NCI-H524 (cell line): ENCODE measurements around the gene LRIT3.

Experiments
- DNase-seq, 2 experiments: peaks; one replicate each; lab custom pipeline; 2025; lab: John Stamatoyannopoulos, UW

The LRIT3 gene

GRCh38 chr4:109910256-109910655 is 62.3 kb downstream of the LRIT3 start:
- no peak for DNase-seq

- DNase-seq: no peak
Observed at GRCh38 chr4:109912706-109913595, 65.0 kb downstream of the LRIT3 start, which contains the start of gene EGF. EGF (plus strand) TSS chr4:109912883; CDS start chr4:109913336, 453 bp downstream.

GRCh38 chr4:109913596-109914241 is 65.8 kb downstream of the LRIT3 start:
- DNase-seq: peak in 1 of 2 experiments; percentile 0

GRCh38 chr4:109914322-109914721 is 66.4 kb downstream of the LRIT3 start:
- DNase-seq: no peak

- no peak for DNase-seq
Observed at GRCh38 chr4:109915385-109916026, 67.6 kb downstream of the LRIT3 start.

GRCh38 chr4:109916027-109916409 is 68.1 kb downstream of the LRIT3 start:
- no peak for DNase-seq

GRCh38 chr4:109921384-109921808 is 73.5 kb downstream of the LRIT3 start:
- no peak for DNase-seq
